HCT116 (cell line): ENCODE data around the gene CLCN3.

Experiments
- CTCF ChIP-seq, 3 experiments: fragments of 200-600 bp in 1 of 3; sonication (generic) in 1 of 3; IDR thresholded peaks in 2 of 3; conservative IDR thresholded peaks in 1 of 3; 2 replicates each; pipeline ENCODE4 v1.5.1; 2012 to 2017; ENCODE audit warnings: low read depth in 2 of 3, low read length in 2 of 3, antibody characterized with exemption in 1 of 3, borderline replicate concordance in 1 of 3, control low read depth in 1 of 3, mild to moderate bottlenecking in 1 of 3, mixed read lengths in 1 of 3, mixed run types in 1 of 3, moderate library complexity in 1 of 3; ENCODE audit not compliant: insufficient read depth in 1 of 3
- EZH2 ChIP-seq: fragments of 200-600 bp; sonication (generic); IDR thresholded peaks from 2 replicates; pipeline ENCODE4 v1.6.1; 2017; ENCODE audit warnings: antibody characterized with exemption, mixed run types
- EZH2phosphoT487 ChIP-seq: fragments of 200-600 bp; IDR thresholded peaks from 2 replicates; pipeline ENCODE4 v1.6.1; 2018; ENCODE audit warnings: antibody characterized with exemption, borderline replicate concordance
- POLR2AphosphoS5 ChIP-seq: IDR thresholded peaks from 2 replicates; pipeline ENCODE4 v1.6.1; 2011; ENCODE audit warnings: mild to moderate bottlenecking, low read depth, low read length, moderate library complexity
- RAD21 ChIP-seq: IDR thresholded peaks from 2 replicates; pipeline ENCODE4 v1.6.1; 2012; ENCODE audit warnings: low read depth, mild to moderate bottlenecking
- YY1 ChIP-seq: IDR thresholded peaks from 2 replicates; pipeline ENCODE4 v1.6.1; 2011; ENCODE audit warnings: low read length, low read depth, moderate library complexity, mild to moderate bottlenecking; ENCODE audit not compliant: insufficient replicate concordance; ENCODE audit errors: extremely low read depth
- ZBTB33 ChIP-seq: IDR thresholded peaks from 2 replicates; pipeline ENCODE4 v1.6.1; 2011; ENCODE audit warnings: mild to moderate bottlenecking, low read length, moderate library complexity; ENCODE audit not compliant: insufficient replicate concordance; ENCODE audit errors: extremely low read depth

- TF ChIP-seq POLR2AphosphoS5 = no peak
- no peak for TF ChIP-seq ZBTB33
- TF ChIP-seq EZH2 = no peak
- no peak for TF ChIP-seq RAD21
- TF ChIP-seq EZH2phosphoT487 = no peak
- no peak for TF ChIP-seq CTCF (IDR thresholded peaks at IDR 0.05 in 2 of 3, conservative IDR thresholded peaks at IDR 0.05 in 1 of 3; ENCODE audit: borderline replicate concordance in 1 of 3, insufficient read depth in 1 of 3, low read depth in 2 of 3, low read length in 2 of 3)
- TF ChIP-seq YY1 = no peak
Measured at GRCh38 chr4:169582203-169582602, 38.2 kb upstream of the CLCN3 start.
